NCI-H2107 treated with DMSO at 0.1 percent for 48 hours (cell line): Measurements from ENCODE around the gene GALNT14.

ENCODE experiments used
- DNase-seq: peaks from one replicate; lab custom pipeline; 2025; ENCODE audit not compliant: unreplicated experiment; lab: John Stamatoyannopoulos, UW

Gene GALNT14

DNA sequence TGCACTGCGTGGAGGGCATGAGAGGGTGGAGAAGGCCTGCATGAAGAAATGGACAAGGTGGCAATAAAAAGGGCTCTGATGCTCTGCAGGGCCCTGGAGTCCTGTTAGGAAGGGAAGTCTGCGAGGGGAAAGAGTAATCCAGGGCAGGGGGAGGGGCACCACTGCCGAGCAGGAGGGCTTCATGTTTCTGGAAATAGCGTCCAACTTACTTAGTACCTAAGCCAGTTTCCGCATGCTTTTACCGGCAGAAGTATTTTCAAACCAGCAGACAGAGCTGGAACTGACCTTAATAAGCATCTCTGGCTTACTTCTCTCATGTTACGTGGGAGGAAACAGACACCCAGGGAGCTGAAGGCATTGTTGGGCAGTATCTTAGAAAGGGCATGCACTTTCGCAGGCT, 156.7 kb downstream of the GALNT14 start:
- DNase-seq, result no peak

DNA sequence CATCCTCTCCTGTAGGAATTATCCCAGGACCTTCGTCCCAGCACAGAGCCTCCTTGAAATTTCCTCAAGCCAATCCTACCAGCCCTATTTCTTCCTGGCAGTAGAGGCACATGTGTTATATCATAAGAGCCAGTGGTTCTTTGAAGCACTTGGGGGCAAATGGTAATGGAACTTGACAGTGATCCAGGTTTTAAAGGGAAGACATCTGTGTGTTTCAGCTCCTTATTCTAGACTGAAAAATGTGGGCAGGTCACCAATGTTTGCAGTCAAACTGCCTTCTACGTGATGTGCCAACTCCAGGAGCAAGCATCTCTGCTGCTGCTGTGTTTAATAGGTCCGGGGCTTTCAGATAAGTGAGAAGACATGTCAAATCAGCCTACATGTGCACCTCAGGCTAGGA, 157.1 kb downstream of the GALNT14 start:
- DNase-seq, result no peak

DNA sequence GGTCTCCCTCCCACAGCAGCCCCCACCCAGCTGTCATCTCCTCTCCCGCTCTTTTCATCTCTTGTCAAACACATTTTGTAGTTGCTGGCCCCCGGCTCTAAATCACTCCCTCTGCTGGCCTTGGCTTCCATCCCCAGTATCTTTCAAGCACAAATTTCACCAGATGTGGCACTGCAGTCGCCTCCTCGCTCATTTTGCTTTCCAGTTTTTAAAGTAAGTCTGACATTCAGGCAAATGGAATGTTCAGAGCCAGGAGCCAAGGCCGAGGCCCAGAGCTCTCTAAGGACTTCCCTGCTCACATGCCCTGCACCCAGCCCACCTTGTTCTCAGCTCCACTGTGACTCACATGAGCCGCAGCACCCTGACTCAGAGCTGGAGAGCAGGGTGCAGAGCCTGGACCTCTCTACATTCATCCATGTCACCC, 158.4 kb downstream of the GALNT14 start:
- no peak for DNase-seq

GRCh38 chr2:30978854-30979253, 159.4 kb downstream of the GALNT14 start:
- DNase-seq, result no peak

DNA sequence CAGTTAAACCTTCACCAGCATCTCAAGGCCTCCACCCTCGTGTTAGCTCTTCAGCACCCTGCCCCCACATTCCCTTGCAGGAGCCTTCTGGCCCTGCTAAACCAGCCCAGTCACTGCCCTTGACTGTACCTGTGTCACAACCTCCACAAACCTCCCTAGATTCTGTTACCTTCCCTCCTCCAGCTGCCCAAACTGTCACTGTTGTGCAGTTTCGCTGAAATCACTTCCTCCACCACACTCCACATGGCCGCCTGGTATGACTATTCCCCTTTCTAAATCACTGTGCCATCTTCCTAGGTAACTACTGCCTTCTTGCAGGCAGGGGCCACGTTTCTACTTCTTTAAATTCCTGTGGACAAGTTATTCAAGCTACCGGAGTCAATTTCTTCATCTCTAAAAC, 160.2 kb downstream of the GALNT14 start:
- DNase-seq, result no peak

- DNase-seq, result no peak
Observed at GRCh38 chr2:30975156-30975555, 163.1 kb downstream of the GALNT14 start.

- DNase-seq, result no peak
Observed at GRCh38 chr2:30974554-30974953, 163.7 kb downstream of the GALNT14 start.

DNA sequence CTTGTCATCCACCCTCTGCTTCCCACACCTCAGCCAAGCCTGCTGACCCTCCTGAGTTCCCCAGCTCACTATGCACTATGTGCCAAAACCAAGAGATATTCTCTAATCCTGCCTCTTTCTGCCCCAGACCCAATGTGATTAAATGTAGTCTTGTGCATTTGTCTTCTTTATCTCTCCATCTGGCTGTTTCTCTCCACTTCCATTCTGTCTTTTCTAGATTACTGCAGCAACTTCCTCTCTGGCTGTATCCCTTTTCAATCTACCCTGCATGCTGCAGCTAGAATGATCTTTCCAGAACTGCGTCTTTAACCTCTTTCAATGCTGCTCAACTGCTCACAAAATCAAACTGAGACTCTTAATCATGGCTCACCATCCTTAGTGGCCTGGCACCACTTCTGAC, 164.1 kb downstream of the GALNT14 start:
- no peak for DNase-seq

DNA sequence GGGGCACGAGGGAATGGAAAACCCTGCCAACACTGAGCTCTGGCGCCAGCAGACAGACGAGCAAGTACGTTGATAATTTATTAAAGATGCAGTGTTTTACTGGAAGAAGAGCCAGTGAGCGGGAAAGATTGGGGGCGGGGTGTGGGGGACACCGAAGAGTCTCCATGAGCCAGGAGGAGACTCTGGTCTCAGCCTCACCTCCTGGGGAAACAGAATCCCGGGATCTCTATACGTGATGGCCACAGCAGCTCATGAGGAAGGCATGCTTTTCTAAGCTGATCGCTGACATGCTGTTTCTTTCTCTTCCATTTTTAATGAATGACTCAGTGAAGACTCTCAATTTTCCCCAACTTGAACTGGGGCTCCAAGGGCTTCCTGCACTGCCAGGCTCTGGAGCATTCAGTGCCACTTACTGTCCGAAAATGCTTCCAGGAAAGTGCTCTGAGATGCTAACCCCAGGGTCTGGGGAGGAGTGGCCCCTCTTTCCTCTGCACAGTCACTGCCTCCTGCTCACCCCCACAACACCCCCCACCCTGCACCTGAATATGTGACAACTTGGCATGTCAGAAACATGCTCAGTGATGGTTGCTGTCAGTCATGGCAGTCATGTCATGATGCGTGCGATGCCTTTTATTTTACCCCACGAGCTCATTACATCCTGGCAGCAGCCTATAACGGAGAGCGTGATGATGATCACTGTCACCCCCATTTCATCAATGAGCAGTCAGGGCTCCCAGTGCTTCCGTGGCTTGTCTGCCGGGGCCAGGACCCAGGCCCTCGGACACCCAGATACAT, 166.8 kb downstream of the GALNT14 start:
- DNase-seq, result no peak

DNA sequence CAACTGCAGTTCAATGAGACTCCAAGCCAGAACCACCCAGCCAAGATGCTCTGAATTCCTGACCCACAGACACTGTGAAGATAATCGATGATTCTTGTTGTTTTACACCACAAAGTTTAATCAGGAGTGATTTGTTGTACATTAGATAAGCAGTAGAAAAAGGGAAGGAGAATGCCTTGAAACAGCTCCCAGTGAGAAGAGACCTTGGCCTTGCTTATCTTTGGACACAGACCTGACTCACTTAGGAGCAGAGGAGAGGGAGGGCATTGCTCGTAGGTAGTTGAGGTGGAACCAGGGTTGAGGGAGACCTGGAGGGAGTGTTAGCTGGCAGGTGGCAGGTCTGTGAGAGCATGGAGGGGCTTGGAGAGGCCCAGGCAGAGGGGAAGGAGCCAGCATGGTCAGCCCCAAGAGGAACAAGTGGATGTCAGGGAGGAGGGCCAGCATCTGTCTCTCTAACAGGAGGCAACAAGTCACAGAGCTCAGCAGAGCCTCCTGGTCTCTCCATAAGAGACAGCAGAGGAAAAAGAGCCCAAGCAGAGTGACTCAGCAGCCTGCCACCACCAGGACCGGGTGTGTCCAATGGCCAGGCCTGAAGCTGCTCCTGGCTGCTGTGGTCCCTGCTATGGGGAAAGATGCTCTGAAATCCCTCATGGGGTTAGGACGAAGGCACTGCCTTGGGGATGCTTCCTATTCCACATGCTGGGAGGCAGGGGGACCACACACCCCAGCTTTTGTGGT, 169.4 kb downstream of the GALNT14 start:
- no peak for DNase-seq

- no peak for DNase-seq
Observed at GRCh38 chr2:30966786-30967185, 171.5 kb downstream of the GALNT14 start.

DNA sequence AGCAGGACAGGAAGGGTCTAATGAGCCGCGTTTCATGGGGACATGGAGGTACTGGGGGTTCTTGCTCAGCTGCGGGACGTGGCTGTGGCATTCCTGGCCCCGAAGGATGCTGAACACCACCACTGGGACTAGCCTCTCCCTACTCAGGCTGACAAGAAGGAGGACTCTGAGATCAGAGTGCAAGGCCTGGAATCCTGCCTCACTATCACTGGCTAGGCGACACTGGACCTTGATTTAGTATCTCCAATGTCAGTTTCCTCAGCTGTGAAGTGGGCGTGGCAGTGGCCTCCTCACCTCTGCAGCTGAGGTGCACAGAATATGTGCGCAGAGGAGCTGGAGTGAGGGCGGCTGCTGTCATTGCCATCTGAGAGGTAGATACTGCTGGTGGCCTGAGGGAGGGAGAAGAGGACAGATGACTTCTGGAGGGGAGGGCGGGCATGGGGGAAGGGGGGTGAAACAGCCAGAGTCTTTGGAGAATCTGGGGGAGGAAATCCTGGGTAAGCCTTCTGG, 173.2 kb downstream of the GALNT14 start:
- no peak for DNase-seq

DNA sequence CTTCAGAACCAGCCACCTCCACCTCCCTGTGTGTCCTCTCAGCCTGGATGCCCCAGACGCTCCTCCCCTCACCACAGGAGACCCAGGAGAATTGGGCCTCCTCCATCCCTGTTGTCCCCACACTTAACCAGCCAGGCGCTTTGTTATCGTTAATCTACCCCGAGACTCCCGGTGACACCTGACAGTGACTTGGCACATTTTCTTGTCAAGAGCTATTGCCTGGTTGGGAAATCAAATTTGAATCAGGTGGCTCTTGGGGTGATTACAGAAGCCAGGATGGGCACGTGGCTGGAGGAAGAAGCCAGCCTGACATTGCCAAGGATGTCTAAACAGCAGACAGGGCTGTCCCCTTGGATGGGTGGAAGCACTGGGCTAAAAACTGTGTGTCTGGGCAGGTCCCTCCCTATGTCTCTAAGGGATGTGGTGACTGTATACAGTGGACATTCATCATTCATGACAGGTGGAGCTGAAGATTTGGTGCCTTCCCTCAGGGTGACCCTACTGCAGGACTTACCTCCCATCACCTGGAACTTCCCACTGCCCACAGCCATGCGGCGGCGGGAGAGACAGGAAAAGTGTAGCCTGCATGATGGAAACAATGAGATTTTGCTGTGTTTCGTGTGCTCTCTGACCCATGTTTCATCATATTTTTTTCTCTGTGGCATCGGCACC, 173.8 kb downstream of the GALNT14 start:
- no peak for DNase-seq

- no peak for DNase-seq
Observed at GRCh38 chr2:30963184-30963583, 175.1 kb downstream of the GALNT14 start.

- no peak for DNase-seq
Observed at GRCh38 chr2:30960213-30960612, 178.0 kb downstream of the GALNT14 start.

DNA sequence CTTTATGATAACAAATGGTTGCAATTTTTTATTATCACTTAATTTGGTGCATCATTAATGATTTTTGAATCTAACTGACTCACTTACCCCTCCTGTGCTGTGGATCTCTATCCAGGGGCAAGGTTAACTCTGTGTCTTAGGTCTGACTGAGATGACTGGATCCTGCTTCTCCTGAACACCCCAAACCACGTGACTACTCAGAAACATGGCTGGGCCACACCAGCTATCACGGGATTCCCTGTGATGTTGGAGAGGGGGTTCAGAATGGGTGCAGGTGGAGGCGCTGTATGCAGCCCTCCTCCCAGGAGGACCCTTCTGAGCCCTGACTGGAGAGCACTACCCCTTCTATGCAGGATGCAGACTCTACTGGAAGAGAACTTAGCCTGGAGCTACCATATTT, 178.6 kb downstream of the GALNT14 start:
- DNase-seq, result no peak

DNA sequence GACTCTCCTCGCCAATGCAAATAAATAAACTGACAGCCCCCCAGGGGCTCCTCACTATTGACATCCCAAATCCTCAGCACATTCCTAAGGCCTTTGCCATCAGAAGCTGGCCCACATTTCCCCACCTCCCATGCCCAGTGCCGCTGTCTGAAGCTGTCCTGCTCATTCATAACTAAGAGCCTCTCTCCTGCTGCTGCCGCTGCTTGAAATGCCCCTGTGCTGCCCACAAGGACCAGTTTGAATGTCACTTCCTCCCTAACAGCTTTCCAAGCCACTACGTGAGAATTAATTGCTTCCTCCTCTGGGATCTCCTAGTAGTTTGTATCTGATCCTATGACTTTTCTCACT, 179.3 kb downstream of the GALNT14 start:
- DNase-seq, result no peak

GRCh38 chr2:30958193-30958917, 179.9 kb downstream of the GALNT14 start:
- DNase-seq, result no peak

DNA sequence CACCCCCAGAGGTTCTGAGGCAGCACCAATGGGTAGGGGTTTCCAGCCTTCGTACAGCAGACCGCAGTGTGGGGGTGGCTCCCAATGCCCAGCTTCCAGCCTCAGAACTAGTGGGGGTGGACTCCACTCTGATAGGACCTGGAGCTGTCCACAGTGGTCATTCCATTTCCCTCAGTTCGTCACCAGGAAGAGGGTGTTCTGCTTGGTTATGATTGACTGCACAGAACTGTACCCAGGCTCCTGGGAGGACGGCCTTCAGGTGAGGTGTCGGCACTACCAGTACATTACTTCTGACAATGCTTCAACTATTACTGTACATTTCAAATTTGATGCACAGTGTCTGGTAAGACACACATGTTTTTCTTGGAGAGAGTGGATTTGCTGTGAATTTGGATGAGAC, 180.6 kb downstream of the GALNT14 start:
- no peak for DNase-seq

GRCh38 chr2:30956995-30957394, 181.2 kb downstream of the GALNT14 start:
- DNase-seq, result no peak

DNA sequence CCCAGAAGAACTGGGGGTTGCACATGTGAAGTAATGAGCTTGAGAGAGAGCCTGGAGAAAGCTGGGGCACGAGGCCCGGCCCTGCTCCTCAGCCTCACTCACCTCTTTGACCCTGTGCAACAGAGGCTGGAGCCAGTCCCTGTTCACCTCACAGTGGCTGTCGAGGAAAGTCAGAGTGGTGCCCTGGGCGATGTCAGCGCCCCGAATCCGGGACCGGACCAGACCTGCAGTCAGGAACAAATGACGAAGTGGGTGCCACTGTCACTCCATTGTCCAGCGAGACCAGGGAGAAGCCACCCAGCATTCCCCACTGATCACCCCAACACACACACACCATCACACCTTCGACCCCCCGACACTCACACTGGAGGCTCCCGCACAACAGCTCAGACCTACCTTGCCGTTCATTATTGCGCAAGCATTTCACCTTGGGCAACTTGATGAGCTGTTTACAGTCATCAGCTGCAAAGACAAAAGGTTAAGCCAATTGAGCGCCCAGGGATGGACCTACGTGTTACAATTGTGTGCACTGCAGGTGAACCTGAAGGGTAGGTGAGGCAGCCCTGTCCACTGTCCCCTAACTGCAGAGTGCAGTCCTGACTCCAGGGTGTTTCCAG, 182.6 kb downstream of the GALNT14 start:
- no peak for DNase-seq
